Left renal cortex interstitium (tissue), 4 donors: ENCODE data around the gene FN3KRP. TPM values are rescaled to one million over a fixed set of nuclear protein-coding genes. Genes with fewer than 3 reads are reported as not detected.

ENCODE experiments used
- DNase-seq, 4 donors: peaks; one replicate each; pipeline ENCODE4 v3.0.0-alpha.2; 2013; ENCODE audit warnings: low read depth in 4 of 4, low spot score in 2 of 4, missing footprints in 1 of 4
- polyA plus RNA-seq, 4 donors: library from polyadenylated mRNA; unstranded; fragments of 120-200 nt; gene quantifications; one replicate each; pipeline ENCODE4 v1.2.1, GENCODE V29; 2013; ENCODE audit not compliant: insufficient read length in 4 of 4

FN3KRP gene
- polyA plus RNA-seq, 4 donors = 41.1 to 50.6 (median 44.9) TPM

- DNase-seq = no peak
These were observed 12.3 kb upstream of the FN3KRP start for GRCh38 chr17:82703935-82704865.

DNA sequence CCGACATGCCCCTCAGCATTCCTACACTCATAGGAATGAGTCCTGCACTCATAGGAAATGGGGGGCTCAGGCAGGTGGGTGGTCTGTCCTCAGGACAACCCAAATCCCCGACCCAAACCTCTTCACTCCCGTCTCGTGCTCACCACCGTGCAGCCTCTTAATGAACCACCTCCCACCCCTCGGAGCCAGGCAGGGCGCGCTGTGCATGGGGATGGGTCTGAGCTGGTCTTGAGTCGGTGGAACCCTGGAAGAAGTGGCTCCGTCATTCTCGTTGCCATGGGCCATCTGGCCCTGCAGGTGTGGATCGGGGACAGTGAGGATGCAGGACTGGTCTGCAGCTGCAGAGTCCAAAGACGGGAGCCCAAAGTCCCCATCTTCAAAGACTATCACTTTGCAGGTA is 11.6 kb upstream of the FN3KRP start:
- DNase-seq = no peak

DNA sequence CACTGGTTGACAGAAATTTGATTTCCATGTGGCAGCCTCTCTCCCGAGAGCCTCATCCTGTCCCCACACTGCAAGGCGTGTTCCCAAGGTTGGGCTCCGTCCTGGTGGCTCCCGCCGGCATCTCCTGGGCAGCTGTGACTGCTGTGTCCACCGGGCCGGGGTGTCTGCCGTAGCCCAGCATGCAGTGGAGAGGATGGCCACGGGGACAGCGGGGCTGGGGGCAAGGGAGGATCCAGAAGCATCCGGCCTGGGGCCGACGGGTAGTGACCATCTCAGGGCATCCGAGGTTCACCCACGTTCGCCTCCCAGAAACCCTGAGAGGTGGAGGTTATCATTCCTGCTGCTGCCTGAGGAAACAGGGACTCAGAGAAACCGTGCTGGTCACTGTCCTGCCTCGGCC is 10.8 kb upstream of the FN3KRP start:
- no peak for DNase-seq

DNA sequence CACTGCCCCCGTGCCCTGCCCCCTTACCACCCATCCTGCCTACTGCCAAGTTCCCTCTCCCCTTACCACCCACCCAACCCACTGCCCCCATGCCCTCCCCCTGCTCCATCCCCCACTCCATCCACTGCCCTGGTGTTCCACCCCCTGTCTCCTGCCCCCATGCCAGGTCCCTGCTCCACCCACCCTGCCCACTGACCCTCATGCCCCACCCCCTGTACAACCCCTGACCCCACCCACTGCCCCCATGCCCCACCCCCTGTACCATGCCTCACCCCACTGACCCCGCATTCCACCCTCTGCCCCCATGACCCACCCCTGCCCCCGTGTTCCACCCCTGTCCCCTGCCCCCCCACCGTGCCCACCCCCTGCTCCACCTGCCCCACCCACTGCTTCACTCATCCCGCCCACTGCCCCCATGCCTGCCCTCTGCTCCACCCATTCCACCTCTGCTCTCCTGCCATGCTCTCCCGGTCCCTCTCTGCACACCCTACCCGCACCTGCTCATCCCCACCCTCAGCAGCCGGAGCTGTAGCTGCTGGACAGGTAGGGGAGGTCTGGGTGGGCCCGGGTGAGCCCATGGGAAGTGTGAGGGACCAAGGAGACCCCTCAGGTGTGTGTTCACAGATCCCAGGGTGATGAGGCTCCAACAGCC is 7.4 kb upstream of the FN3KRP start:
- DNase-seq = no peak

GRCh38 chr17:82709676-82710498 is 6.6 kb upstream of the FN3KRP start:
- no peak for DNase-seq

GRCh38 chr17:82710499-82711232 is 5.8 kb upstream of the FN3KRP start:
- no peak for DNase-seq

GRCh38 chr17:82713071-82713723 is 3.3 kb upstream of the FN3KRP start:
- no peak for DNase-seq

- DNase-seq = no peak
These were observed 2.6 kb downstream of the FN3KRP start for GRCh38 chr17:82718986-82719685.

- DNase-seq = no peak
These were observed 3.7 kb downstream of the FN3KRP start for GRCh38 chr17:82720204-82720603.

- no peak for DNase-seq
These were observed 6.0 kb downstream of the FN3KRP start for GRCh38 chr17:82722341-82723013.

DNA sequence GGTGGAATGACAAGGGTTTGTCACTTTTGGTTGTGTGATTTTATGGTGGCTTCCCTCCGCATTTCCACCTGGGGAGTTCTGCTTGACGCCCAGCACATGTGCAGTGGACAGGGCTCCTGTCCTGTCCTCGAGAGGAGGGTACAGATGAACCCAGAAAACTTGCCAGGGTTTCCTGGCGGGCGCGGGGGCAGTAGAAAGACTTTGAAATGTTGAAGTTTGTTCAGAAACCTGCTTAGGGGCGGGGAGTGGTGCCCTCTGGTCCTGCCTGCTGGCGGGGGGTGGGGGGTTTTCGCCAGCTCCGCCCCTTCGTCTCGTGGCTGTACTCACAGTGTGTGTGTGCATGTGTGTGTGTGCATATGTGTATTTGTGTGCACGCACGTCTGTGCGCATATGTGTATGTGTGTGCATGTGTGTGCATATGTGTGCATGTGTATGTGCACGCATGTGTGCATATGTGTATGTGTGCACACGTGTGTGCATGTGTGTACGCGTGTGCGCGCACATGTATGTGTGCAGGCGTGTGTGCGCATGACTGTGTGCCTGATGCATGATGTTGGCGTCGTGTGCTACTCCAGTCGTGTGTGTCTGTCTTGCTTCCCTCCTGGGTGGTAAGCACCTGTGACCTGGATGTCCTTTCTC is 6.8 kb downstream of the FN3KRP start:
- DNase-seq = no peak

DNA sequence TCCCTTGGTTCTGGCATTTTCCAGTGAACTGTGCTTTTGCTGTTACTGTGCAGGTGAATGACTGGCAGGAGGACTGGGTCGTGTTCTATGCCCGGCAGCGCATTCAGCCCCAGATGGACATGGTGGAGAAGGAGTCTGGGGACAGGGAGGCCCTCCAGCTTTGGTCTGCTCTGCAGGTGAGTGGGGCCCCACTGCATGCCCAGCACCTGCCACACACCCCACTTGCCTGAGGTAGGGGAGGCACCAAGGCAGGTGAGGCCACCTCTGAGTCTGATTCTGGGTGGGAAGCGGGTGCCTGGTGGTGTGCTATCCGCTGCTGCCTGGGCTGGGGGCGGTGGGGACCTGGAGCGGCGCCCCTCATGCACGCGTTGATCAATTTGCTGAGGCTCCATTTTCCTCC is 9.9 kb downstream of the FN3KRP start:
- DNase-seq = no peak

DNA sequence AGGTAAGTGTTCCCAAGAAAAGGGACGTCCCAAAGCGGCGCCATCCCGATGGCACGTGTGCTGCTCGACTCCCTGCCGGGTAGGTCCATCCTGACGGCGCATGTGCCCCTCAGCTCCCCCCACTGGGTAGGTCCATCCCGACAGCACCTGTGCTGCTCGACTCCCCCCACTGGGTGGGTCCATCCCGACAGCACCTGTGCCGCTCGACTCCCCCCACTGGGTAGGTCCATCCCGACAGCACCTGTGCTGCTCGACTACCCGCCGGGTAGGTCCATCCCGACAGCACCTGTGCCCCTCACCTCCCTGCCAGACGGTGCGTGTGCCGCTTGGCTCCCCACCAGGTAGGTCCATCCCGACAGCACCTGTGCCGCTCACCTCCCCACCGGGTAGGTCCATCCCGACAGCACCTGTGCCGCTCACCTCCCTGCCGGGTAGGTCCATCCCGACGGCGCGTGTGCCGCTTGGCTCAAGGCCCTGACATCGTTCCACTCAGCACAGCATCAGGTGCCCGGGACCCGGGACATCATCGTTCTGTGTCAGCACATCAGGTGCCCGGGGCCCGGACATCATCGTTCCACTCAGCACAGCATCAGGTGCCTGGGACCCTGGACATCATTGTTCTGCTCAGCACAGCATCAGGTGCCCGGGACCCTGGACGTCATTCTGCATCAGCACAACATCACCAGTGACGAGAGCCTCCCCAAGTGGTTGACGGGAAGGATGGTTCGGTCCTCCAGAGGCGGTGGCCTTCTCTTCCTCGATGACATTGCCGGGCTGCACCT is 13.2 kb downstream of the FN3KRP start:
- DNase-seq = no peak

GRCh38 chr17:82732118-82732743 is 15.7 kb downstream of the FN3KRP start:
- DNase-seq = no peak

DNA sequence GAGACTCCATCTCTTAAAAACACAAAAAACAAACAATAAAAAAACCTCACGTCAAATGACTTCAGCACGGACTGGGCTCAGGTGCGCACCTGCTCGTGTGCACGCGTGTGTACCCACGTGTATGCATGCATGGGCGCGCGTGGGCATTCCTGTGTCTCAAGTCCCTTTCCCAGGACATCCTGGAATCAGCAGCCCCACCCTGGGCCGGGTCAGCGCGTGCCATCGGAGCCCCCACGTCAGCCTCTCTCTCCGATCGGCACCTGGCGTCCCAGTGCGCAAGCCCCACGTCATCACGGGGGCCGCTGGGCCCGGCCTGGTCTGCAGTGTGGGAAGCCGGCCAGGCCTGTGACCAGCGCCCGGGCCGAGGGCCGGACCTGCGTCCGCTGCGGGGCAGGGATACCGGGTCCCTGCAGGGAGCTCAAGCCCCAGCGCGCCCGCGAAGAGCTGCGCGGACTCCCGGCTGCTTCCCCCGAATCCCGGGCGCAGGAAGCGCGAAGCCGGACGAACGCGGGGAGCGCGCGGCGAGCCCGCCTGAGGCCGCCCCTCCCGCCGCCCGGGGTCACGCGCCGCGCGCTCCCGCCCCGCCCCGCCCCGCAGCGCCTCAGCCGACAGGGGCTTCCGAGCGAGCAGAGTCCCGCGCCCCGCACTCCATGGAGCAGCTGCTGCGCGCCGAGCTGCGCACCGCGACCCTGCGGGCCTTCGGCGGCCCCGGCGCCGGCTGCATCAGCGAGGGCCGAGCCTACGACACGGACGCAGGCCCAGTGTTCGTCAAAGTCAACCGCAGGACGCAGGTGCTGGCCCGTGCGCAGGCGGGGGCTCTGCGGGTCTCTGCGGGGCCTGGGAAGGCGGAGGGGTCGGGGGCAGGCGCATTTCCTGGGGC is 18.7 kb downstream of the FN3KRP start, which contains the start of gene FN3K:
Gene FN3K (plus strand): TSS at position 629 of the 880 bp plus-strand sequence. CDS start 22 bp downstream, at position 651.
- DNase-seq = no peak
